Measurements from ENCODE around the gene AIMP1.
A peak's percentile ranks its signal among the peaks of the same experiment; 100 is the strongest.

Gene AIMP1

DNA sequence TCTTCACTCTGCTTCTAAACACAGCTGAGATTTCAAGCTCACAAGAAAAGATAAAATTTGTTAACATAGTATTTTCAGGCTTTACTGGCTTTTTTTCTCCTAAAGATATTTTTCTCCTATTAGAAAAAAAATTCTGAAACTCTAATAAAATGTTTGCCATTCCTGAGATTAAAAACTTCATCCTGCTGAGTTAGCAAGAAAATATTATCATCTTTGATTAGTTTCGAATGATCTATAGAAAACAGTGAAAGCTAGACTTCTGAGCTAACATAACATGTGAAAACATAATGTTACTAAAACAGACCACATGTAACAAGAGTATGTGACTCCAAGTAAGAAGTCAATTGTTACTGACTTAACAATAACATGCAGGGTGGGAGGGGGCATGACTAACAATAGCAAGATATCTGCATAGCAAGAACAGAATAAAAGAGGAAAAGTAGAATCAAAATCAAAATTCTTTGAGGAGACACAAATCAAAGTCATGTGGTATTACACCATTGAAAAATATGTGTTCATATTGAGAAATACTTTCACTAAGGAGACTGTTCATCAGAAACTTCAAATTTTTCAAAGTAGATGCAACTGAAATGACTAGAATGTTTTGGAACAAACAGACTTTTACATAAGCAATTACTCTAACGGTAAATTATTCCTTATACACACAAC is 14.8 kb upstream of the AIMP1 start:
- Mint-ChIP-seq H3K4me3 (no peak overlapping the region), H3K9me3 (peaks cover 0 to 1% of the 10 kb centered on the region in 2 donors), H3K27me3 (no peaks in the 10 kb centered on the region), H3K4me1 (peaks cover 9 to 18% of the 10 kb centered on the region in 2 donors), H3K36me3 (peaks cover 18 to 48% of the 10 kb centered on the region in 2 donors), H3K27ac (no peak overlapping the region)
- ATAC-seq (replicated peaks) (no peak), DNase-seq (no peak)

DNA sequence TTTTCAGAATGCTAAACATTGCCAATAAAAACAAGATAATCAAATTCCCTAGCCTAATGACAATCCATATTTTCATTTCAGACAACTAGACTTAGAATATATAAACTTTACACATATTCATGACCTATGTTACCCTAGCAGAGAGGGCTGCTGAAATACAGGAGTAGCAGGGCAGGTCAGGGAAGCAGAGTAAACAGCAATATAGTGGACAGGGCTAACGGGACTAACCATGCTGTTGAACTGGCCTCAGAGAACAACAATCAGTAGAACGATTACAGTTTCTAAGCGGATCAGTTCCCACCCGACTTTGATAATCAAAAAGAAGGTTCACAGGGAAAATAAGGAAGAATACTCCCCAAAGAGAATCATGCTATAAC is 14.3 kb upstream of the AIMP1 start:
- ATAC-seq (replicated peaks): no peak
- Mint-ChIP-seq H3K4me1 (peaks cover 9 to 12% of the 10 kb centered on the region in 2 donors), H3K27me3 (no peaks in the 10 kb centered on the region), H3K27ac (no peak overlapping the region), H3K9me3 (peaks cover 0 to 1% of the 10 kb centered on the region in 2 donors), H3K4me3 (no peak overlapping the region), H3K36me3 (peaks cover 20 to 44% of the 10 kb centered on the region in 2 donors)
- no peak for DNase-seq

- peaks cover 23 to 39% of the 10 kb centered on the region in 2 donors for H3K36me3 Mint-ChIP-seq
- H3K27ac Mint-ChIP-seq: peak overlapping the region; percentile 25
- ATAC-seq (replicated peaks) (no peak), DNase-seq (no peak)
- no peaks in the 10 kb centered on the region for H3K27me3 Mint-ChIP-seq
- peaks cover 0 to 1% of the 10 kb centered on the region in 2 donors for H3K9me3 Mint-ChIP-seq
- H3K4me1 Mint-ChIP-seq: peaks cover 9 to 16% of the 10 kb centered on the region in 2 donors
- H3K4me3 Mint-ChIP-seq: no peak overlapping the region
Observed at GRCh38 chr4:106303548-106304281, 12.6 kb upstream of the AIMP1 start.

DNA sequence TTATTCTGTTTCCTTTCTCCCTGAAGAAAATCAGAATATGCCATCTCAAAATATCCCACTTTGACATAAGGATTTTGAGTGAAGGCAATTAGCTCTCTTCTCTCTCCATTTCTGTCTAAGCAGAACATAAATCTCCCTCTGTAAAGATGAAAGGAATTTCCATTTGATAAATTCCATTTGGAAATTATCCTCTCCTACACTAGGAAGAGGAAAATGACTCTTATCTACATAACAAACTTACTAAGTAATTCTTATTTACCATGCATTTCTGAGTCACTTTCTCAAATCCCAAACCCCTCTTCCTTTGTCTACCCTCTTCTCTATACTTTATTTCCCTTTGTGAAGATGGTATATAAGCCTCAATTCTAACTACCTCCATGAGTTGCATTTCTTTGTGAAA is 11.7 kb upstream of the AIMP1 start:
- H3K36me3 Mint-ChIP-seq: peaks cover 23 to 37% of the 10 kb centered on the region in 2 donors

DNA sequence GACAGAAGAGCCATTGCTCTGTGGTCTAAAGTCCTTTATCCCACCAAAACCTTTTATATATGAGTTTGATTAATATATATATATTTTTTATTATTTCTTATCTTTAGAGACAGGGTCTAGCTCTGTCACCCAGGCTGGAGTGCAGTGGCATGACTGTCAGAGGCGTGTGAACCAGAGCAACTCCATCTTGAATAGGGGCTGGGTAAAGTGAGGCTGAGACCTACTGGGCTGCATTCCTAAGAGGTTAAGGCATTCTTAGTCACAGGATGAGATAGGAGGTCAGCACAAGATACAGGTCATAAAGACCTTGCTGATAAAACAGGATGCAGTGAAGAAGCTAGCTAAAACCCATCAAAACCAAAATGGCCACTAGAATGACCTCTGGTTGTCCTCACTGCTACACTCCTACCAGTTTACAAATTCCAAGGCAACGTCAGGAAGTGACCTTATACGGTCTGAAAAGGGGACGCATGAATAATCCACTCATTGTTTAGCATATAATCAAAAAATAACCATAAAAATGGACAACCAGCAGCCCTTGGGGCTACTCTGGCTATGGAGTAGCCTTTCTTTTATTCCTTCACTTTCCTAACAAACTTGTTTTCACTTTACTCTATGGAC is 10.8 kb upstream of the AIMP1 start:
- Mint-ChIP-seq H3K4me3 (no peak overlapping the region), H3K4me1 (peaks cover 7 to 16% of the 10 kb centered on the region in 2 donors), H3K9me3 (no peaks in the 10 kb centered on the region), H3K27me3 (no peaks in the 10 kb centered on the region), H3K36me3 (peaks cover 18 to 30% of the 10 kb centered on the region in 2 donors), H3K27ac (no peak overlapping the region)
- ATAC-seq (replicated peaks): no peak
- no peak for DNase-seq

More for the DNA sequence above, 11.7 kb upstream of the AIMP1 start:
- no peak for ATAC-seq (replicated peaks)
- H3K27me3 Mint-ChIP-seq: no peaks in the 10 kb centered on the region
- no peak overlapping the region for H3K27ac Mint-ChIP-seq
- peaks cover 11 to 16% of the 10 kb centered on the region in 2 donors for H3K4me1 Mint-ChIP-seq
- H3K4me3 Mint-ChIP-seq: no peak overlapping the region
- H3K9me3 Mint-ChIP-seq: peaks cover 0 to 1% of the 10 kb centered on the region in 2 donors
- no peak for DNase-seq

DNA sequence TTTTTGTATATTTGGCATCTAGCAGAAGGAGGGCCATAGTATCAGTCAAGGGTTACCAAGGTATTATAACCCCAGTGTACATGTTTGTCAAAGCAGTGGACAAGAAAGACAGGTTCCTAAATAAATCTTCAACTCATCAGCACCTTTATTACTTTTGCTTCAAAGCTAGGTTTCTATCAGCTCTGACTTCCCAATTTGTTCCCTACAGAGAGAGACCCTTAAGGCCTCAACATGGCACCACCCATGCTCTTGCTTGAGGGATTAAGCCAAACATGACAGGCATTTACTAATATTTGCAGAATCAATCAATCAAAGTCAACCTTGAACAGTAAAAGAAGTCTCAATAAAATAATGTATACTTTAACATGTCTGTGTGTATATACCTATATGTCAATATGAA is 9.8 kb upstream of the AIMP1 start:
- no peak overlapping the region for H3K4me3 Mint-ChIP-seq
- no peaks in the 10 kb centered on the region for H3K9me3 Mint-ChIP-seq
- peaks cover 18 to 30% of the 10 kb centered on the region in 2 donors for H3K36me3 Mint-ChIP-seq
- no peak overlapping the region for H3K27ac Mint-ChIP-seq
- DNase-seq: no peak
- no peaks in the 10 kb centered on the region for H3K27me3 Mint-ChIP-seq
- peaks cover 7 to 15% of the 10 kb centered on the region in 2 donors for H3K4me1 Mint-ChIP-seq
- ATAC-seq (replicated peaks): no peak

- no peak overlapping the region for H3K4me3 Mint-ChIP-seq
- no peak for DNase-seq
- no peak overlapping the region for H3K27ac Mint-ChIP-seq
- H3K4me1 Mint-ChIP-seq: peaks cover 13 to 17% of the 10 kb centered on the region in 2 donors
- H3K36me3 Mint-ChIP-seq: peaks cover 6 to 9% of the 10 kb centered on the region in 2 donors
- no peak for ATAC-seq (replicated peaks)
- no peaks in the 10 kb centered on the region for H3K27me3 Mint-ChIP-seq
- H3K9me3 Mint-ChIP-seq: no peaks in the 10 kb centered on the region
Observed at GRCh38 chr4:106312377-106312776, 4.0 kb upstream of the AIMP1 start.

DNA sequence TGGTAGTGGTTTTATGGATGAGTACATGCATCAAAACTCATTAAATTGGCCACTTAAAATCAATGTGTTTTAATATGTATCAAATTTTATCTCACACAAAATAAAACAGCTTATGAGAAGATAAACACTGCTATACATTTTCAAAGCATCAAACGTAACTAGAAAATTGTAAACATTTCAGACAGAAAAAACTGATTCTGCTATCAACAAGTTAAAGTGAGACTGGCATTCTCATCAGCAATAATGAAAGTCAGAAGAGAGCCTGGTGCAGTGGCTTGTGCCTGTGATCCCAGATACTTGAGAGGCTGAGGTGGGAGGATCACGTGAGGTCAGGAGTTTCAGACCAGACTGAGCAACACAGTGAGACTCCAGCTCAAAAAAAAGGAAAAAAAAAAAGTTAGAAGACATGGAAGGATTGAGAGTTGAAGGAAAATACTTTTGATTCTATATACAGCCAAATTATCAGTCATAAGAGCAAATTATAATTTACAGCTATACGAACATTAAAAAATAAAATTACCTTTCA is 3.3 kb upstream of the AIMP1 start:
- DNase-seq: no peak
- no peak for ATAC-seq (replicated peaks)
- peak overlapping the region; percentile 74 for H3K27ac Mint-ChIP-seq
- H3K36me3 Mint-ChIP-seq: peaks cover 6 to 9% of the 10 kb centered on the region in 2 donors
- no peak overlapping the region for H3K4me3 Mint-ChIP-seq
- no peaks in the 10 kb centered on the region for H3K27me3 Mint-ChIP-seq
- H3K9me3 Mint-ChIP-seq: no peaks in the 10 kb centered on the region
- H3K4me1 Mint-ChIP-seq: peaks cover 13 to 17% of the 10 kb centered on the region in 2 donors

DNA sequence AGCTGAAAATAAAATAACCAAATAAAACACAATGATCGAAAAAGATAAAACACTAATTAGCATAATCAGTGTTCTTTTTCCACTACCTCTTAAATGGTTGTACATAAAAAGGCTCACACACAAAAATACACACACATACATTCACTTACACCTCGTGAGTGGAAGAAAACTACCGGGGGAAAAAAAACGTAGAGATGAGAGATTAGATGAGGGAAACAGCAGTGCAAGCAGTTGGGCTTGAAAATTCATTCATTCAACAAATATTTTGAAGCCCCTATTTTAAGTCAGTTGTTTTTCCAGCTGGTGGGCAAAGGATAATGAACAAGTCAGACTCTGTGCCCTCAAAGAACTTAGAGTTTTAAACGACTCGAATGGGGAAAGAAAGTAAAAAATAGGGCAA is 1.4 kb upstream of the AIMP1 start:
- peaks cover 3 to 7% of the 10 kb centered on the region in 2 donors for H3K36me3 Mint-ChIP-seq
- no peaks in the 10 kb centered on the region for H3K9me3 Mint-ChIP-seq
- H3K27me3 Mint-ChIP-seq: no peaks in the 10 kb centered on the region
- H3K4me3 Mint-ChIP-seq: no peak overlapping the region
- peak overlapping the region; percentile 83 for H3K27ac Mint-ChIP-seq
- peaks cover 14 to 21% of the 10 kb centered on the region in 2 donors for H3K4me1 Mint-ChIP-seq
- DNase-seq: no peak
- no peak for ATAC-seq (replicated peaks)

DNA sequence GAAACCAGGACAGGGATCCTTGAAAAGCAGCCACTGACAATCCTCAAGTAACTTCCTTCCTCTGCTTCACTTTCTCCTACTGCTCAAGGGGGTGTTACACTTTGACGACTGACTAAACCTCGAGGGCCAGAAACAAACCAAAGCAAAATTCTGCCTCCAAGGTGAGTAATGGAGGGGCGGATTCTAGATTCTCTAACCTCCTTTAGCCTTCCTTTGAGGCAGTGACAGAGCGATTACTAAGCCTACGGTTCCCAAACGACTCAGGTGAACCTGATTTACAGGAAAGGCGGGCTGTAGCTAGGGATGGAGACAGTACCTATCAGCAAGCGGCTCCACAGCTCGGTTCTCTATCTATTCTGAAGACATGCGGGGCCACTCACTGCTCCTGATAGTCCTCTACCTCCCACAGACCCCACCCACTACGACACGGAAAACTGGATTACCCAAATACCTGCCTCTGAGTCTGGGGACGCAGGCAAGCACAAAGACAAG is 828 bp upstream of the AIMP1 start:
- Mint-ChIP-seq H3K36me3 (peaks cover 3 to 12% of the 10 kb centered on the region in 2 donors), H3K27me3 (no peaks in the 10 kb centered on the region), H3K4me1 (peaks cover 14 to 21% of the 10 kb centered on the region in 2 donors), H3K4me3 (no peak overlapping the region), H3K27ac (no peak overlapping the region), H3K9me3 (no peaks in the 10 kb centered on the region)
- peak; percentile 20 to 22 for ATAC-seq (replicated peaks)
- no peak for DNase-seq

- no peak overlapping the region for H3K4me3 Mint-ChIP-seq
- no peak overlapping the region for H3K27ac Mint-ChIP-seq
- peaks cover 14 to 21% of the 10 kb centered on the region in 2 donors for H3K4me1 Mint-ChIP-seq
Observed at GRCh38 chr4:106316773-106317409, 541 bp downstream of the AIMP1 start.

DNA sequence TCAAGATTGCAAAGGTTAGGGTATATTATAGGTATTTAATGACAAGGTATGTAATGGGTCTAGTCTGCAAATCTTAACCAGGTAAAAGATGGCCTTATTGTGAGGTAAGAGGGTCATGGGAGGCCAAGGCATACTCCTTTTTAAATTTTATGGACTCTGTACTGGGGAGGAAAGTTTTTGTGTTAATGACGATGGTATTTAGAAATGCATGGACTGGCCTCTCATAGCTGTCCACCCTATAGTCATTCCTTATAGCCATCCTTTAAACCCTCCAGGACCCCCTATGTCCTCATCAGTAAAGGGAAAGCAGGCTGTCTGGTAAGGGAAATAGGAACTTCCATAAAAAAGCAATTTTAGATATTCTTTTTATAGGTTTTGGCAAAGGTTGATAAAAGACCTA is 1.5 kb downstream of the AIMP1 start:
- H3K9me3 Mint-ChIP-seq: no peaks in the 10 kb centered on the region
- peaks cover 7 to 24% of the 10 kb centered on the region in 2 donors for H3K36me3 Mint-ChIP-seq
- no peaks in the 10 kb centered on the region for H3K27me3 Mint-ChIP-seq
- H3K4me3 Mint-ChIP-seq: no peak overlapping the region
- H3K4me1 Mint-ChIP-seq: peaks cover 16 to 21% of the 10 kb centered on the region in 2 donors
- DNase-seq (no peak), ATAC-seq (replicated peaks) (no peak)
- H3K27ac Mint-ChIP-seq: no peak overlapping the region

More at GRCh38 chr4:106316773-106317409, 541 bp downstream of the AIMP1 start:
- H3K9me3 Mint-ChIP-seq: no peaks in the 10 kb centered on the region
- no peak for DNase-seq
- H3K27me3 Mint-ChIP-seq: no peaks in the 10 kb centered on the region
- no peak for ATAC-seq (replicated peaks)
- H3K36me3 Mint-ChIP-seq: peaks cover 10 to 21% of the 10 kb centered on the region in 2 donors

- peaks cover 13 to 15% of the 10 kb centered on the region in 2 donors for H3K4me1 Mint-ChIP-seq
- no peak for ATAC-seq (replicated peaks)
- DNase-seq: no peak
- peak overlapping the region; percentile 14 for H3K27ac Mint-ChIP-seq
- H3K9me3 Mint-ChIP-seq: no peaks in the 10 kb centered on the region
- H3K36me3 Mint-ChIP-seq: peaks cover 7 to 20% of the 10 kb centered on the region in 2 donors
- no peaks in the 10 kb centered on the region for H3K27me3 Mint-ChIP-seq
- H3K4me3 Mint-ChIP-seq: no peak overlapping the region
Observed at GRCh38 chr4:106318511-106318910, 2.2 kb downstream of the AIMP1 start.

DNA sequence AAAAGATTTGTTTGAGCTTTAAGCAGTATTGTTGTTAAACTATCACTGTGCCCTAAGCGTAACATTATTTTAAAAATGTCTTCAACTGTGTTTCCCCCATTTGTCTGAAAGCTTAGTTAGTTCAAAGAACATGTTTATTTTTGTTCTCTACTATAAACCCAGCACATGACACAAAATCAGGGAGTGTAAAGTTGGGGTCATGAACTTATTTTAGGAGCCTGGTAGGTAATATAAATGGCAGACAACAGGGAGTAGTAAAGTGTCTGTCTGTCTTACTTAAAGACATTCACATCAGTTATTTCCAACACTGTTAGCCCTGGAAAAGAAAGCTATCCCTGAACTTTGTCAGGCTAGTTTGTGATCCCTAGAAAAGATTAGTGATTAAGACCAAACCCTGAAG is 3.9 kb downstream of the AIMP1 start:
- Mint-ChIP-seq H3K36me3 (peaks cover 7 to 20% of the 10 kb centered on the region in 2 donors), H3K27ac (no peak overlapping the region)
- no peak for ATAC-seq (replicated peaks)

More for the DNA sequence above, 3.9 kb downstream of the AIMP1 start:
- DNase-seq: no peak
- Mint-ChIP-seq H3K4me3 (no peak overlapping the region), H3K27me3 (no peaks in the 10 kb centered on the region), H3K9me3 (no peaks in the 10 kb centered on the region), H3K4me1 (peaks cover 7 to 10% of the 10 kb centered on the region in 2 donors)
